ENCODE results near the gene GLIPR1L2.
"Not testable (repeated sequence)": the region's sequence is repeated elsewhere in the genome, so short reads cannot be mapped to it uniquely, and the experiment has no call there.

Gene GLIPR1L2

DNA sequence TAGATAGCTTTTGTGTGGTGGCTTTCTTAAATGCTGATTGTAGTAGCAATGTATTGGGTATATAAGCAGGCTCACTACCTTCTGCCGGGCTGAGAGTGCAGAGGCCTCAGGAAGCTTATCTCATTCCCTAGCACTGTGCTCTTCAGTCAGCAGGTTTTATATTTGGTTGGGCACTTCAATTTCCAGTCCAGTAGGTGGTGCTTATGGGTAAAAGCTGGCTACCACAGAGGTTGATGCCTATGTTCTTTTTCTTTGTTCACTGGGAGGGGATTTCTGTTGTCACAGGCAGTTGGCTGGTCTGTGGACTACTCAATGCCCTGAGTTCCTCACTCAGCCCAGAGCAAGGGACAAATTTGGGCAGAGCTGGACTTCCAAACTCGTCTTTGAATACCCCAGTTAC lies 46.7 kb downstream of the GLIPR1L2 start:
- no peak for DNase-seq (ENCODE audit: low read depth in 2 of 2)

DNA sequence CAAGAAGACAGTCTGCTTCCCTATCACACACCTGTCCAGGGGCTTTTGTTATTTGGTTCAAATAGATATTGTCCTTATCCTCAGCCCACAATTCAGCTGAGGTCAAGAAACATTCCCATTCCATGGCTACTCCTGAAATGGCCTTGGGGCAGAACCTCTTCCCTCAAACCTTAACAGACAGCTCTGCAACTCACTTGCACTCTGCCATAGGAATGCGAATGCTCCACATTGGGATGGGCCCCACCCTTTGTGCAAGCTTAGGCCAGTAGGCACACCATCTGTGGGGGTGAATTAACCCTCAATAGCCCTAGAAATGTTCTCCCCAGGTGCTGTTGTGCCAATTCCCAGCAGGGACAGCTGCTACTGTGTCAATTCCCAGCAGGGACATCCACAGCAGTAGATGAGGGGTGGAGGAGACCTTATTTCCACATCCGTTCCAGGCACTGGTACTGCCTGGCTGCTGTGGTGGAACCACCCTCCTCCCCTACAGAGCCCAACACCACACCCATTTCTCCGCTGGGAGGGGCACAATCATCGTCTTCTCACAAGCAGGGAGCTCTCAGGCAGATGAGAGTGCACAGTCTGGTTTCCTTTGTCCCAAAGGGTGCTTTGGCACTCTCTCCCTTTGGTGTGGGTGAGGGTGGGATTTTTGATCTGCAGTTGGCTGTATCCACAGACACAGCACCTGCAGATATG lies 47.3 kb downstream of the GLIPR1L2 start:
- DNase-seq (ENCODE audit: low read depth in 2 of 2), result no peak

DNA sequence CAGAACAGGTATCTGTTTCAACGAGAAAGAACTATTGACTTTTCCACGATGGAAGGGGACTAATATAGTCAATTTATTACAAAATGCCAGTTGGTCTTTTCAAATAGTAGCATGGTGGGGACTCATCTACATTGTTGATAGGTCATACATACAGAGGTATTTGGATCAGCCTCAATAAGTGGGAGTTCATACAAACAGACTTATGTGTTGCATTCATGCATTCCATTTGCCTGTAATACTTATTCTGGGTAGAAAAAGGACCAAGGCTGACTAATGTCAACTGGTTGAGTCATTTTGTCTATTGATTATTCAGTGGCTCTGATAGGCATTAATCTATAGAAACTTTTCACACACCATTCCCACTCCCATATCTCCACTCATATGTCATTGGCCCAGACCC lies 48.2 kb downstream of the GLIPR1L2 start:
- DNase-seq (ENCODE audit: low read depth in 2 of 2), result no peak

DNA sequence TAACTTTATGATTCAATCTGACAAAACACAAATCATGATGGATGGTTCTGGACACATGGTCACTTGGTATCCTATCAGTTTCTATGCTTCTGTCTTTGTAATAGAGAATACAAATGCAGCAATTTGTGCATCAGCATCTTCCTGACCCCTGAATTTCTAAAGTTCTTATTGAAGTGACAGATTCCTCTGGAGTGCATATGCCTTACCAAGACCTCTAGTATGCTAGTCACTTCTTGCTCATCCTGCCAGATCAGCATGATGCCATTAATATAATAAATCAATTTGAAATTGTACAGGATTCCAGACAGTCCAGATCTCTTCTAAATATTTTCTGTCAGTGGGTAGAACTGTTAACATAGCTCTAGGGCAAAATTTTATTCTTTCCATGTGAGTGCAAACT lies 49.0 kb downstream of the GLIPR1L2 start:
- no peak for DNase-seq (ENCODE audit: low read depth in 2 of 2)

DNA sequence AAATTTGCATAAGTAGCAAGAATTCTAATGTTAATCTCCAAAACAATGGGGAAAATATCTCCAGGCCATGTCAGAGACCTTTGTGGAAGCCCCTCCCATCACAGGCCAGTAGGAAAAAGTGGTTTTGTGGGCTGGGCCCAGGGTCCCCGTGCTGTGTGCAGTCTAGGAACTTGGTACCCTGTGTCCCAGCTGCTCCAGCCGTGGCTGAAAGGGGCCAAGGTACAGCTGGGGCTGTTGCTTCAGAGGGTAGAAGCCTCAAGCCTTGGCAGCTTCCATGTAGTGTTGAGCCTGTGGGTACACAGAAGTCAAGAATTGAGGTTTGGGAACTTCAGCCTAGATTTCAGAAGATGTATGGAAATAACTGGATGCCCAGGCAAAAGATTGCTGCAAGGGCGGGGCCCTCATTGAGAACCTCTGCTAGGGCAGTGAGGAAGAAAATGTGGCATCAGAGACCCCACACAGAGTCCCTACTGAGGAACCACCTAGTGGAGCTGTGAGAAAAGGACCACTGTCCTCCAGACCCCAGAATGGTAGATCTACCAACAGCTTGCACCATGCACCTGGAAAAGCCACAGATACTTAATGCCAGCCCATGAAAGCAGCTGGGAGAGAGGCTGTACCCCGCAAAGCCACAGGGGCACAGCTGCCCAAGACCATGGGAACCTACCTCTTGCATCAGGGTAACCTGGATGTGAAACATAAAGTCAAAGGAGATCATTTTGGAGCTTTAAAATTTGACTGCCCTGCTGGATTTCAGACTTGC lies 51.0 kb downstream of the GLIPR1L2 start:
- not testable (repeated sequence) for DNase-seq (ENCODE audit: low read depth in 2 of 2)

DNA sequence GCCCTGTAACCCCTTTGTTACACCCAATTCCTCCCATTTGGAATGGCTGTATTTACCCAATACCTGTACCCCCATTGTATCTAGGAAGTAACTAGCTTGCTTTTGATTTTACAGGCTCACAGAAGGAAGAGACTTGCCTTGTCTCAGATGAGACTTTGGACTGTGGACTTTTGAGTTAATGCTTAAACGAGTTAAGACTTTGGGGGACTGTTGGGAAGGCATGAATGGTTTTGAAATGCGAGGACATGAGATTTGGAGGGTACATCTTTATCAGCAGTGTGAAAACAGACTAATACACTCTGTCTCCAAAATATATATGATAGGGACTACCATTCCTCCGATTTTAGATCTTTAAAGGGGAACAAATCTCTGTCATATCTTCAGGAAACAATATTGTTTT lies 51.6 kb downstream of the GLIPR1L2 start:
- DNase-seq (ENCODE audit: low read depth in 2 of 2), result not testable (repeated sequence)

DNA sequence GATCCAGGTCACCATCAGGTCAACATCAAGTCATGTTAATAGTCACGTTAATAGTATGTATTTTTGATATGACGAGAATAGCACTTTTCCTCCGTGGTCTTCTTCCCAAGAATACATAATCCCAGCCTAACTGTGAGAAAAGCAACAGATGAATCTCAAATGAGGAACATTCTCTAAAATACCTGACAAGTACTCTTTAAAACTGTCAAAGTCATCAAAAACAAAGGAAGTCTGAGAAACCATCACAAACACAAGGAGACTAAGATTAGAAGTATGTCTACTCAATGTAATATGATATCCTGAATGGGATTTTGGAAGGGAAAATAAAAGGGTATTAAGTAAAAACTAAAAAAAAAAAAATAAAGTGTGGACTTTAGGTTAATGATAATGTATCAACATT lies 52.8 kb downstream of the GLIPR1L2 start:
- DNase-seq (ENCODE audit: low read depth in 2 of 2), result no peak

DNA sequence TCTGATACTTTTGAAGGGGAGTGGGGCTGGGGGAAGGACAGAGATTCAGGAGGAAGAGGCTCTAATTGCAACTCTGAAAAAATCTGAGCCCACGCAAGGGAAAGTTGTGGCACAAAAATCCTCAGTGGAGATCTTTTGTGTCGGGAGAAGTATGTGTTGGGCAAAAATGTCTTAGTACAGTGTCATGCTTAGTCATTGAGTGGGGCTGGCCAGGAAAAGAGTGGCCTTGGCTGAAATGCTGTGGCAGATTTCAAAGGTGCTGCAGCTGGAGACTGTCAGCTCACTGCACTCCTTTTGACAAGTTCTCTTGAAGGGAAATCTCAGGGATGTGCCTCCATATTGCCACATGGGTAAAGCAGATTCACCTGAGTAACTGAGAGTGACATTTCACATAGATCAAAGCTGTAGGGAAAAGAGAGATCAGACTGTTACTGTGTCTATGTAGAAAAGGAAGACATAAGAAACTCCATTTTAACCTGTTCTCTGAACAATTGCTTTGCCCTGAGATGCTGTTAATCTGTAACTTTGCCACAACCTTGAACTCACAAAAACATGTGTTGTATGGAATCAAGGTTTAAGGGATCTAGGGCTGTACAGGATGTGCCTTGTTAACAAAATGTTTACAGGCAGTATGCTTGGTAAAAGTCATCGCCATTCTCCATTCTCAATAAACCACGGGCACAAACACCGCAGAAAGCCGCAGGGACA lies 53.7 kb downstream of the GLIPR1L2 start:
- no peak for DNase-seq (ENCODE audit: low read depth in 2 of 2)

DNA sequence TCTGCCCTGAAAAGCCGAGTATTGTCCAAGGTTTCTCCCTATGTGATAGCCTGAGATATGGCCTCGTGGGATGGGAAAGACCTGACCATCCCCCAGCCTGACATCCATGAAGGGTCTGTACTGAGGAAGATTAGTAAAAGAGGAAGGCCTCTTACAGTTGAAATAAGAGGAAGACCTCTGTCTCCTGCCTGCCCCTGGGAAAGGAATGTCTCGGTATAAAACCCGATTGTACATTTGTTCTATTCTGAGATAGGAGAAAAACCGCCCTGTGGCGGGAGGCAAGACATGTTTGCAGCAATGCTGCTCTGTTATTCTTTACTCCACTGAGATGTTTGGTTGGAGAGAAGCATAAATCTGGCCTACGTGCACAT lies 54.2 kb downstream of the GLIPR1L2 start:
- not testable (repeated sequence) for DNase-seq (ENCODE audit: low read depth in 2 of 2)

DNA sequence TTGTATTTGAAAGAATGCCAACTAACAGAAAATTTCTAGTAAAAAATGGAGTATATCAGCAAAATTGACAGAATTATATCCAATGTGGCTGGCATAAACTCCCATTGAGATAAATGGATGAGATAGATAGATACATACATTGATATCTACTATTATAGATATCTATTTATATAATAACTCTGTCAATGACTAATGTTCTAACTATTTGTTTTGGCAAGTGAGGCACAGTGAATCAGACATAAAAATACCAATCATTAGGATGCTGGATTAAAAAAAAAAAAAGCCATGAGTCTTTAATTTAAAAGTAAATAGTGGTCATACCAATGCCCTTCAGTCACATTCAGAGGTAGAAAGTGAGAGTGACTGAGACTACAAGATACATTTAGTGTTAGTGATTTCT lies 56.0 kb downstream of the GLIPR1L2 start:
- DNase-seq (ENCODE audit: low read depth in 2 of 2), result no peak

DNA sequence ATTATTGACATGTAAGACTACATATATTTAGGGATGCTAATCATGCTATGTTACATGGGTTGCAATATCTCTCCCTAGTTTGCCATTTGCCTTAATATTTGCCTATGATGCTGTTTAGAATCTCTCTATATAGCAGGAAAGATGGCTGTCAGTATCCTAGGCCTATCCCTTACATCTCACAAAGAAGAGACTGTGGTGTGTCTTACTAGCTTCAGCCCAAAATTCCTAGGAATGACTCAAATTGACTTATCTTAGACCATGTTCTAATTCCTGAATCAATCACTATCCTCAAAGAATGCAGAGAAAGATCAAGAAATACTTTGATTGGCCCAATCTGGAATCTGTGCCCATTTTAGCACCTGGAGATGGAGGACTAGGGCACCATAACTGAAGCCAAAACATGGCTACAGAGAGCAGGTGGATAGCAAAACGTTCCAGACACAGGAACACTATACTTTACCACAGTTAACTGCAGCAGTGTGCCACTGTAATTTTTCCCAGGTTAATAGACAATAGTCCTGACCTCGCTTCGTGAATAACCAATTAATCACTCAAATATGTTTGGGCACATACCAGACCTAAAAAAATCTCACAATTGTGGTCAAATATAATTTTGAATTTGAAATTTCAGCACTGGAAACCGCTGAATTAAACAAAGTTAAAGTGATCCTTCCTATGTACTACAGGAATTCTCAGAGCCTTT lies 57.0 kb downstream of the GLIPR1L2 start:
- DNase-seq (ENCODE audit: low read depth in 2 of 2), result no peak

DNA sequence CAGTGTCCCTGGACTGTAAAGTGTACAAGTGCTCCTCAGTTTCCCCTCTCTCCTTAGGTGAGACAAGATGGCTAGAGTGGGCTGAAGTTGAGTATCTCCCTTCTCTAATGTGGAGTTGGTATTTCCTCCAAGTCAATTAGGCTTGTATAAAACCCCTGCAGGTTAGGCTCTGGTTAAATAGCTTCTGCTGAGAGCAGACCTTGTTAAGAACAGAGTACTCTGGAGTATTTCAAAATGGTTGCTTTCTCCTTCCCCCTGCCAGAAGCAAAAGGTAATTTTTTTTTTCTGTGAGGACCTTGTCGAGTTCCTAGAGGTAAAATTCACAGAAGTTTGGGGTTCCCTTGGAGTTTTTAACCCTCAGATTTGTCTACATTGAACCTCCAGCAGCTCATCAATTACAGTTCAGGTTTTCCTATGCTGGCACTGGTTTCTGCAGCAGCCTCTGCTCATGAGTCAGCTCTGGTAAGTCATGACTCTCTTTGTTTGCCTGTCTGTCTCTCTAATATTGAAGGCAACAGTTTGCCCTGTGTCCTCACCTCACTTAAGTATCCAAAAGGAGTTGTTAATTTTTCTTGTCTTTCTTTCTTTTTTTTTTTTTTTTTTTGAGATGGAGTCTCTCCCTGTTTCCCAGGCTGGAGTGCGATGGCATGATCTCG lies 61.9 kb downstream of the GLIPR1L2 start:
- DNase-seq (ENCODE audit: low read depth in 2 of 2), result no peak

DNA sequence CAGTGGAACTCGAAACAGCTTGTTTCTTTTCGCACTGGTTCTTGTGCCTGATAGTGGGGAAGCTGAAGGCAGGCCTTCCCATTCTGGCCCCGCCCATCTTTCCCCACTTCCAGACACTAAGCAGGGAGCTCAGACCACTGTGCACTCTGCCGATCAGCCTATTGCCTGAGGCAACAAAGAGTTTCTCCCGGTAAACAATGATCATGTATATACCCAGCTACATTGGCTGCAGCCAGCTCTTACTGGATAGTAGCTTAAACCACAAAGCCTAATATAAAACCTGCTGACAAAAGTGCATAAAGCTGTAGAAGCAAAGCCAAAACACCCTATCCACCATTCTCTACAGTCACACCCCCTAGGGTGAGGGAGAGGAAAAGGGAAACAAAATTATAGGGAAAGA lies 65.0 kb downstream of the GLIPR1L2 start:
- no peak for DNase-seq (ENCODE audit: low read depth in 2 of 2)

DNA sequence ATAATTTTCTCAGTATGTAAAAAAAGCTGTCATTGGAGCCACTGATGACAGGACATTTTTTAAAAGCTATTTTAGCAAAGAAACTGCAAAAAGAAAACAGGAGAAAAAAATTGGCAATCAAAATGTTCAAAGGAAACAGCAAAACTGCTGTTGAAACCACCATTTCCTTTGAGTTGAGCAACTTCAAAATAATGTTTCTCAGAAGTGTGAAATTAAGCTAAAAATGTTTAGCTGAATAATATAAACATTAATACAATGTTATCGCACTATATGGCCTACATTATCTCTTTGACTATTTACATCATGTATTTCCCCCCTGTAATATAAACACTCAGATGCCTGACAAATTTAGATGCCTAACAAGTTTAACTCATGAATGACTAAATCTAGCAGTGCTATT lies 66.3 kb downstream of the GLIPR1L2 start:
- no peak for DNase-seq (ENCODE audit: low read depth in 2 of 2)

DNA sequence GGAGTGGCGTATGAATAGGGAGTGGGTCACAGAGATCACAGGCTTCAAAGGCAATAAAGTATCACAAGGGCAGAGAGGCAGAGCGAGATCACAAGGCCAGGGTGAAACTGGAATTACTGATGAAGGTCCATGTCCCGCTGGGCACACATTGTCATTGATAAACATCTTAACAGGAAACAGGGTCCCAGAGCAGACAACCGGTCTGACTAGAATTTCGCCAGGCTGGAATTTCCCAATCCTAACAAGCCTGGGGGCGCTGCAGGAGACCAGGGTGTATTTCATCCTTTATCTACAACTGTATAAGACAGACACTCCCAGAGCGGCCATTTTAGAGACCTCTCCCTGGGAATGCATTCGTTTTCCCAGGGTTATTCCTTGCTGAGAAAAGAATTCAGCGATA lies 67.0 kb downstream of the GLIPR1L2 start:
- not testable (repeated sequence) for DNase-seq (ENCODE audit: low read depth in 2 of 2)

DNA sequence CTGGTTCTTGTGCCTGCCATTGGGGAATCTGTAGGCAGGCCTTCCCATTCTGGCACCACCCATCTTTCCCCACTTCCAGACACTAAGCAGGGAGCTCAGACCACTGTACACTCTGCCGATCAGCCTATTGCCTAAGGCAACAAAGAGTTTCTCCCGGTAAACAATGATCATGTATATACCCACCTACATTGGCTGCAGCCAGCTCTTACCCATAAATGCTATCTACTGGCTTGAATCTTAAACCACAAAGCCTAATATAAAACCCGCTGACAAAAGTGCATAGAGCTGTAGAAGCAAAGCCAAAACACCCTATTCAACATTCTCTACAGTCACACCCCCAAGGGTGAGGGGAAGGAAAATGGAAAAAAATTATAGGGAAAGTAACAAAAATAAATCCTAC lies 68.9 kb downstream of the GLIPR1L2 start:
- DNase-seq (ENCODE audit: low read depth in 2 of 2), result no peak

DNA sequence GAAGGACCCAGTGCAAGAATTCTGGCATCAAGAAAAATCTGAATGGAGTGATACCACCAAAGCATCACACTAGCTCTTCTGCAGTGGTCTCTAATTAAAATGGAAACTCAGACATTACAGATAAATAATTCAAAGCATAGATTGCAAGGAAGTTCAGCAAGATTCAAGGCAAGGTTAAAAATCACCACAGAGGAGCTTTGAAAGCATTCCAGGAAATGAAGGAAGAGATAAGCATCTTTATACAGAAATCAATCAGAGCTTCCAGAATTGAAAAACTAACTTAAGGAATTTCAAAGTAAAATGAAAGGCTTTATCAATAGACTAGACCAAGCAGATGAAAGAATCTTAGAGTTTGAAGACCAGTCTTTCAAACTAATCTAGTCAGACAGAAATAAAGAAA lies 69.3 kb downstream of the GLIPR1L2 start:
- no peak for DNase-seq (ENCODE audit: low read depth in 2 of 2)

DNA sequence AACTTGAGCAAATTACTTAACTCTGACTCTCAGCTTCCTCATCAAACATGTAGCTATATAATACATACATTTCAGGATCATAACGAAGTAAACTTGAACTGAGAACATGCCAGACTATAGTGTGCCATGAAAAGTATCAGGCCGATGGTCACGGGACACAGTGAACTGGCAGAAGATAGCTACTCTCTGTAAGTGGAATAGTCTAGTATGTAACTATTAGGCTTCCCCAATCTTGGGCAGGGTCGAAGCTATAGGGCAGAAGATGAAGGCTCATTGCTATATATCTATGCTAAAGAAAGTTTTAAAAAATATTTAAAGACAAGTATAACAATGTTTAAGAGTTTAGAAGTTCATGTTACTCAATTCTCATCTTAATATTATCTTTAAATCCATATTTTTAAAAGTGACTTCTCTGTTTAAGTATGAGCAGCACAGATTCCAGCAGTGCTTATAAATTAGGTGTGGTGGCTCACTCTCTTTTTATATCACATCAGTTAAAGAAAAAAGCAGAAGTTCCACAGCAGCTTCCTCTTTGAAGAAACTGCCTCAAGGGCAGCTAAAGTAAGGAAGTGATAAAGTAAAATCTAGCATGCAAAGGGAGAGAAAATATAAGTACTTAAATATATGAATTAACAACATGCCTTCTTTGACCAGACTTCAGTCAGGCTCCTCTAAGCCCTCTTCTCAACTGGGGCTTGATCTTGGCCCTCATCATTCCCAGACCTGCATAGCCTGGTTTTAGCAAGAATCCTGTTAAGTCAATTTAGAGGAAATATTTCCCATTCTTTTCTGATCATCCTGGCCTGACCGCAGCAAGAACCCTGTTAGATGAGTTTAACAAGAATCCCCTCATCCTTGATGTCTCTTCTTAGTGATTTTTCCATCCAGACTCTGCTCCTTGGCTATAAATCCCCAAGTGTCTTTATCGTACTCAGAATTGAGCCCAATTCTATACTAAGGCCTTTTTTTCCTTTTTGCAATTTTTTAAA lies 81.3 kb downstream of the GLIPR1L2 start:
- DNase-seq (ENCODE audit: low read depth in 2 of 2), result no peak

DNA sequence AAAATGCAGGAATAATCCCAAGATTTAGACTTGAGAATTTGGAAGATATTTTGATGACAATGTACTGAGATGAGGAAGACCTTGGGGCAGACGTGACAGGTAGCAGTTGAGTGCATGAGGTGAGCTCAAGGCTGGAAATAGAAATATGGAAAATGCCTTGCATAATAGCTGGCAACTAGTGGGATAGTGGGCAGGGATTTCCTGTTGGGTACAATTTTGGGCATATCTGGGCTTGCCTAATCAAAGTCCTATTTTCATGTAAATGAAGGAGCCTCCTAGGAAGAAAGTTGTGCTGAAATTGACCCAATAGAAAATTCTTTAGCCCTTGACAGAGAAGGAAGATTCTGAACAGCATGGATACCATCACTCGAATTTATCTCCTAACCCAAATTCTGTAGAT lies 83.2 kb downstream of the GLIPR1L2 start:
- no peak for DNase-seq (ENCODE audit: low read depth in 2 of 2)

DNA sequence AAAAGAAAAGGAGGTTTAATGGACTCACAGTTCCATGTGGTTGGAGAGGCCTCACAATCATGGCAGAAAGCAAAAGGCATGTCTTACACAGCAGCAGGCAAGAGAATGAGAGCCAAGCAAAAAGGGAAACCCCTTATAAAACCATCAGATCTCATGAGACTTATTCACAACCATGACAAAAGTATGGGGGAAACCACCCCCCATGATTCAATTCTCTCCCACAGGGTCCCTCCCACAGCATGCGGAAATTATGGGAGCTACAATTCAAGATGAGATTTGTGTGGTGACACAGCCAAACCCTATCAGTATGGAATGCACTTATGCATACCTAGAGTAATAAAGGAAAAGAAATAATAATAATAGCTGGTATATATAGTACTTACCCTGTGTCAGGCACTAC lies 85.2 kb downstream of the GLIPR1L2 start:
- no peak for DNase-seq (ENCODE audit: low read depth in 2 of 2)

DNA sequence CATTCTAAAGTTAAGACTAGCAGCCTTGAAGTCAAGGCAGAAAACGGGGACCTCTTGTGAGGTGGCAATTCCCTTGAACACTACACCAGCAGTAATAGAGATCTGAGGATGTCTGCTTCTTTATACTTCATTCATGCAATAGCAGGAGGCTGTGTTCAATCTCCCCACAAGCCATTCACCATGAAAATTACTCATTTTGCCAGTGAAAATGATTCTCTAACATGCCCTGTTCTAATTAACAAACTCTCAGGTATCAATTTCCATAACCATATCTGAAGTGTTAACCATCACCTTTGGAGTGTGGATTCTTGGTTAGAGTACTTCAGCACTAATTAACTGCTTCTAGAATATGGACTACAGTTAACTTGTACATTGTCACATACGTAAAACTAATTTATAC lies 86.2 kb downstream of the GLIPR1L2 start:
- no peak for DNase-seq (ENCODE audit: low read depth in 2 of 2)
